Neuronal stem cell (in vitro differentiated cells): ENCODE measurements around the gene AGAP1.

Experiments
- DNase-seq: peaks from one replicate; pipeline ENCODE4 v3.0.0-alpha.2; 2013; ENCODE audit warnings: low spot score
- H2AFZ ChIP-seq: one replicate; pipeline ENCODE4 v1.6.1; 2013; ENCODE audit warnings: mild to moderate bottlenecking, low read length, inconsistent platforms
- H2AK5ac ChIP-seq: 2 replicates; pipeline ENCODE4 v1.6.1; 2013; ENCODE audit warnings: low read depth, mild to moderate bottlenecking, inconsistent platforms, low read length, moderate library complexity, mixed read lengths
- H2BK120ac ChIP-seq: 2 replicates; pipeline ENCODE4 v1.6.1; 2013; ENCODE audit warnings: low read depth, mild to moderate bottlenecking, inconsistent platforms, low read length, moderate library complexity, mixed read lengths
- H2BK12ac ChIP-seq: one replicate; pipeline ENCODE4 v1.6.1; 2013; ENCODE audit warnings: low read length, inconsistent platforms
- H2BK15ac ChIP-seq: 2 replicates; pipeline ENCODE4 v1.6.1; 2013; ENCODE audit warnings: mild to moderate bottlenecking, low read length, inconsistent platforms, mixed read lengths
- H2BK5ac ChIP-seq: one replicate; pipeline ENCODE4 v1.6.1; 2013; ENCODE audit warnings: inconsistent platforms, mild to moderate bottlenecking, low read length, moderate library complexity
- H3K14ac ChIP-seq: one replicate; pipeline ENCODE4 v1.6.1; 2013; ENCODE audit warnings: low read length, inconsistent platforms
- H3K18ac ChIP-seq: 2 replicates; pipeline ENCODE4 v1.6.1; 2013; ENCODE audit warnings: low read length, inconsistent platforms
- H3K23ac ChIP-seq: 2 replicates; pipeline ENCODE4 v1.6.1; 2013; ENCODE audit warnings: low read depth, mild to moderate bottlenecking, mixed read lengths, low read length, inconsistent platforms; ENCODE audit not compliant: poor library complexity
- H3K27ac ChIP-seq: replicated peaks from 3 replicates; pipeline ENCODE4 v1.5.1; 2013; ENCODE audit warnings: low read length, inconsistent platforms
- H3K27me3 ChIP-seq, 3 experiments: 2 replicates each; pipeline ENCODE4 v1.6.1; 2013; ENCODE audit warnings: low read length in 3 of 3, mild to moderate bottlenecking in 2 of 3, inconsistent platforms in 1 of 3, low read depth in 1 of 3, mixed read lengths in 1 of 3, moderate library complexity in 1 of 3; ENCODE audit not compliant: control insufficient read depth in 3 of 3, insufficient read depth in 3 of 3
- H3K36me3 ChIP-seq, 2 donors: replicated peaks in 1 of 2; 2 replicates each; pipeline ENCODE4 v1.6.1; 2013; ENCODE audit warnings: low read length in 2 of 2; ENCODE audit not compliant: control insufficient read depth in 2 of 2, insufficient read depth in 2 of 2
- H3K4ac ChIP-seq: 2 replicates; pipeline ENCODE4 v1.6.1; 2013; ENCODE audit warnings: inconsistent platforms, mild to moderate bottlenecking, low read length, moderate library complexity
- H3K4me1 ChIP-seq, 2 donors: 1 replicate in 1 of 2; 2 replicates in 1 of 2; pipeline ENCODE4 v1.6.1; 2013; ENCODE audit warnings: low read length in 2 of 2, low read depth in 1 of 2; ENCODE audit not compliant: control insufficient read depth in 2 of 2, insufficient read depth in 1 of 2
- H3K4me2 ChIP-seq: one replicate; pipeline ENCODE4 v1.6.1; 2013; ENCODE audit warnings: mild to moderate bottlenecking, low read length, inconsistent platforms; ENCODE audit not compliant: insufficient read depth, poor library complexity, severe bottlenecking
- H3K4me3 ChIP-seq, 2 donors: 2 replicates each; pipeline ENCODE4 v1.5.1; 2013; ENCODE audit warnings: low read length in 2 of 2, mild to moderate bottlenecking in 2 of 2, inconsistent platforms in 1 of 2, moderate library complexity in 1 of 2
- H3K79me1 ChIP-seq: one replicate; pipeline ENCODE4 v1.6.1; 2013; ENCODE audit warnings: low read depth, mild to moderate bottlenecking, inconsistent platforms, low read length, moderate library complexity
- H3K9ac ChIP-seq: one replicate; pipeline ENCODE4 v1.6.1; 2013; ENCODE audit warnings: mild to moderate bottlenecking, low read depth, low read length, inconsistent platforms; ENCODE audit not compliant: poor library complexity
- H3K9me3 ChIP-seq, 2 donors: replicated peaks in 1 of 2; 2 replicates each; pipeline versions ENCODE3 to v1.6.1; 2013; ENCODE audit warnings: low read length in 2 of 2, mild to moderate bottlenecking in 2 of 2, inconsistent platforms in 1 of 2, low read depth in 1 of 2, mixed read lengths in 1 of 2, moderate library complexity in 1 of 2; ENCODE audit not compliant: control insufficient read depth in 2 of 2, insufficient read depth in 1 of 2
- H4K8ac ChIP-seq: one replicate; pipeline ENCODE4 v1.6.1; 2013; ENCODE audit warnings: low read depth, mild to moderate bottlenecking, inconsistent platforms, low read length, moderate library complexity
- H4K91ac ChIP-seq: one replicate; pipeline ENCODE4 v1.6.1; 2013; ENCODE audit warnings: low read length, low read depth, mild to moderate bottlenecking, inconsistent platforms; ENCODE audit not compliant: poor library complexity
- WGBS, 2 donors: extraction: QIAGEN DNeasy Blood & Tissue Kit; methylation state at CpG; one replicate each; pipeline ENCODE4 v1.1.7; 2013; ENCODE audit warnings: missing lambda C conversion rate in 2 of 2, mixed read lengths in 1 of 2; ENCODE audit not compliant: insufficient read length in 2 of 2, insufficient replicate concordance in 1 of 2; ENCODE audit errors: extremely low coverage in 2 of 2; 5-methylcytosine and 5-hydroxymethylcytosine counted together

Gene AGAP1

GRCh38 chr2:235447210-235447609 is 46.6 kb upstream of the AGAP1 start:
- Histone ChIP-seq H3K23ac (no peak overlapping the region), H3K9me3 (peaks cover 0 to 2% of the 10 kb centered on the region in 2 donors), H2AFZ (no peak overlapping the region), H2BK15ac (no peak overlapping the region), H3K27me3 (peaks cover 0 to 2% (median 0%) of the 10 kb centered on the region in 3 experiments), H4K91ac (no peak overlapping the region), H2AK5ac (no peak overlapping the region), H3K4ac (no peak overlapping the region), H3K36me3 (no peaks in the 10 kb centered on the region), H3K18ac (no peak overlapping the region), H4K8ac (no peak overlapping the region), H3K79me1 (no peaks in the 10 kb centered on the region), H3K4me2 (no peak overlapping the region), H3K4me1 (no peaks in the 10 kb centered on the region), H2BK12ac (no peak overlapping the region), H3K14ac (no peak overlapping the region), H2BK120ac (no peak overlapping the region), H3K27ac (no peak overlapping the region), H2BK5ac (no peak overlapping the region), H3K4me3 (no peak overlapping the region), H3K9ac (no peak overlapping the region)
- no CpG with 5 or more reads among the region's 3 CpGs for WGBS, 2 donors
- no peak for DNase-seq

DNA sequence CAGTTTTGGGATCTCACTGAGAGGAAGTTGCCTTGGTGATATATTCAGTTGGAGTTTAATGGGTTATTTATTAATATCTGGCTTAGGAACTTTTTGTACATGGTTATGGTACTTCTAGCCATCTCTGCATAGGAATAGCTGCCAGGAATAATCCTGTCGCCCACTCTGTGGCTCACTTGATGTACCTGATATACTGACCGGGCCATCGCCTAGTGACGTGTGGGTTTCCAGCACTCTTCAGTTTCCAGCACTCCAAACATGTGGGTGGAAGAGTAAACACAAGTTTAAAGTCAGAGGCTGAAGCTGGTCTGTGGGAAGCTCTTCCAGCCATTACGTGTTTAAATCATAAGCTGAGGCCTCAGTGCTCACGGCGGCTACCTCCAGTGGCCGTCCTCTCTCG is 44.3 kb upstream of the AGAP1 start:
- no peak overlapping the region for H2BK15ac ChIP-seq
- no CpG with 5 or more reads among the region's 9 CpGs for WGBS, 2 donors
- H2AFZ ChIP-seq = no peak overlapping the region

DNA sequence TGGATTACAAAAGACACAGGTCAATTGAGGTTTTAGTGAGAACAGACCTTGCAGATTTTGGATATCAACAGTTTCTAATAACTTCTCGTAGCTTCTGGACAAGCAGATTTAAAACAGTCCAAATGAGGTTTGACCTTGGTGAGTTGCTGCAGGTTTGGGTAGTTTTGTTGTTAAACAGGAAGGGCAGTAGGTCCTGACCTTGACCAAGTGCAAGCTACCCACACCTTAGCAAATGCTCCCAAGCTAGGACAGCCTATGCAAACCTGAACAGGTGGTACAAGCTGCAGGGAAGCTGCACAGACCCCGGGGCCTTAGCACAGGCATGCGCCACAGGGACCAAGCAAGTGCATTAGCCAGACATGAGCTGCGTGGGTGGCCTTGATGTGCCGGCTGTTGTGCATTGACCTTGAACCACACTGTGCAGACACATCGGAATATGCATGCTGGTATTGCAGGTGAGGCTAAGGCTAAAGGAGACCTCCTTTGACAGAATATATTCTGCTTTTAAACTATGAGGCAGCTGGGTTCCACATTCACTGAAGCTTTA is 40.2 kb upstream of the AGAP1 start:
- Histone ChIP-seq H2BK120ac (no peak overlapping the region), H2AK5ac (no peak overlapping the region), H3K18ac (no peak overlapping the region), H4K91ac (no peak overlapping the region), H3K36me3 (no peaks in the 10 kb centered on the region), H2AFZ (no peak overlapping the region), H3K27me3 (peaks cover 0 to 18% (median 0%) of the 10 kb centered on the region in 3 experiments), H3K79me1 (no peaks in the 10 kb centered on the region), H3K27ac (no peak overlapping the region), H3K9ac (no peak overlapping the region), H3K4me1 (no peaks in the 10 kb centered on the region), H3K23ac (no peak overlapping the region), H3K4ac (no peak overlapping the region), H3K14ac (no peak overlapping the region), H3K4me3 (no peak overlapping the region), H3K4me2 (no peak overlapping the region), H3K9me3 (no peaks in the 10 kb centered on the region), H4K8ac (no peak overlapping the region), H2BK5ac (no peak overlapping the region), H2BK15ac (no peak overlapping the region), H2BK12ac (no peak overlapping the region)
- no peak for DNase-seq
- no CpG with 5 or more reads among the region's 6 CpGs for WGBS, 2 donors

More for the DNA sequence above, 44.3 kb upstream of the AGAP1 start:
- Histone ChIP-seq H3K79me1 (no peaks in the 10 kb centered on the region), H2BK12ac (no peak overlapping the region), H3K14ac (no peak overlapping the region), H2BK120ac (no peak overlapping the region), H4K91ac (no peak overlapping the region), H2AK5ac (no peak overlapping the region), H3K4me3 (no peak overlapping the region), H3K18ac (no peak overlapping the region), H3K4ac (no peak overlapping the region), H3K4me2 (no peak overlapping the region), H2BK5ac (no peak overlapping the region), H3K4me1 (no peaks in the 10 kb centered on the region), H3K23ac (no peak overlapping the region), H3K9me3 (peaks cover 0 to 2% of the 10 kb centered on the region in 2 donors), H3K36me3 (no peaks in the 10 kb centered on the region), H3K9ac (no peak overlapping the region), H3K27ac (no peak overlapping the region), H4K8ac (no peak overlapping the region), H3K27me3 (peaks cover 0 to 13% (median 0%) of the 10 kb centered on the region in 3 experiments)
- no peak for DNase-seq

DNA sequence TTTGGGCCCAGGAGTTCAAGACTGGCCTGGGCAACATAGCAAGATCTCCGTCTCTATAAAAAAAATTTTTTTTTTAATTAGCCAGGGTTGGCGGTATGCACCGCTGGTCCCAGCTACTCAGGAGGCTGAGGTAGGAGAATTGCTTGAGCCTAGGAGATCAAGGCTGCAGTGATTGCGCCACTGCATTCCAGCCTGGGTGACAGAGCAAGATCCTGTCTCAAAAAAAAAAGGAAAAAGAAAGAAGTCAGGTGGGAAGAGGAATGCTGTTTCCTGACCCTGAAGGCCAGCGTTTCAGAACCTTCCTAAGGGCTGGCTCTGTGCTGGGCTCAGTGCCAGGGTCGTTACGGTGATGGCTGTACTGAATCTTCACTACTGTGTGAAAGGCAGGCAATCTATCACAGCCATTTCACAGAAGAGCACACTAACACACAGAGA is 35.0 kb upstream of the AGAP1 start:
- H2BK120ac ChIP-seq = no peak overlapping the region
- no peaks in the 10 kb centered on the region for H3K9me3 ChIP-seq
- no peak overlapping the region for H3K4me3 ChIP-seq
- no peaks in the 10 kb centered on the region for H3K36me3 ChIP-seq
- H3K23ac ChIP-seq = no peak overlapping the region
- H4K91ac ChIP-seq = no peak overlapping the region
- H3K4me1 ChIP-seq = no peaks in the 10 kb centered on the region
- no peak overlapping the region for H2BK12ac ChIP-seq
- no peak overlapping the region for H3K18ac ChIP-seq
- H2BK15ac ChIP-seq = no peak overlapping the region
- no peak for DNase-seq
- no peak overlapping the region for H3K14ac ChIP-seq
- H4K8ac ChIP-seq = no peak overlapping the region
- no peaks in the 10 kb centered on the region for H3K79me1 ChIP-seq
- no peak overlapping the region for H2AK5ac ChIP-seq
- H3K4ac ChIP-seq = no peak overlapping the region
- H3K9ac ChIP-seq = no peak overlapping the region
- no peak overlapping the region for H2AFZ ChIP-seq
- H3K27ac ChIP-seq = no peak overlapping the region
- no CpG with 5 or more reads among the region's 7 CpGs for WGBS, 2 donors
- no peak overlapping the region for H3K4me2 ChIP-seq
- peaks cover 0 to 29% (median 0%) of the 10 kb centered on the region in 3 experiments for H3K27me3 ChIP-seq
- no peak overlapping the region for H2BK5ac ChIP-seq
